ENCODE data around the gene GNG12.

Gene GNG12

GRCh38 chr1:67869233-67869632 lies 36.0 kb upstream of the GNG12 start:
- DNase-seq (ENCODE audit: low read depth), result no peak
- no peak overlapping the region for H3K4me3 ChIP-seq (ENCODE audit: low read depth, low read length)
- no peak for TF ChIP-seq MAX (IDR thresholded peaks at IDR 0.05; ENCODE audit: low read depth, low read length)
- TF ChIP-seq MYC (IDR thresholded peaks at IDR 0.05; ENCODE audit: low read depth, low read length), result no peak
- no peak for TF ChIP-seq CTCF (IDR thresholded peaks at IDR 0.05; ENCODE audit: low read depth, low read length)
- no peak for TF ChIP-seq POLR2A (IDR thresholded peaks at IDR 0.05; ENCODE audit: extremely low read depth, insufficient read length)

- TF ChIP-seq MYC (IDR thresholded peaks at IDR 0.05; ENCODE audit: low read depth, low read length), result no peak
- no peak for TF ChIP-seq CTCF (IDR thresholded peaks at IDR 0.05; ENCODE audit: low read depth, low read length)
- no peak for TF ChIP-seq POLR2A (IDR thresholded peaks at IDR 0.05; ENCODE audit: extremely low read depth, insufficient read length)
- TF ChIP-seq MAX (IDR thresholded peaks at IDR 0.05; ENCODE audit: low read depth, low read length), result no peak
- DNase-seq (ENCODE audit: low read depth), result no peak
- H3K4me3 ChIP-seq (ENCODE audit: low read depth, low read length), result no peak overlapping the region
These were observed 30.4 kb upstream of the GNG12 start for GRCh38 chr1:67863637-67864036.

GRCh38 chr1:67862685-67863084 lies 29.4 kb upstream of the GNG12 start:
- H3K4me3 ChIP-seq (ENCODE audit: low read depth, low read length), result no peak overlapping the region
- DNase-seq (ENCODE audit: low read depth), result no peak
- no peak for TF ChIP-seq MAX (IDR thresholded peaks at IDR 0.05; ENCODE audit: low read depth, low read length)

- H3K4me3 ChIP-seq (ENCODE audit: low read depth, low read length), result no peak overlapping the region
These were observed 28.7 kb upstream of the GNG12 start for GRCh38 chr1:67861856-67862516.

GRCh38 chr1:67860776-67861175 lies 27.5 kb upstream of the GNG12 start:
- TF ChIP-seq MAX (IDR thresholded peaks at IDR 0.05; ENCODE audit: low read depth, low read length) (no peak), CTCF (IDR thresholded peaks at IDR 0.05; ENCODE audit: low read depth, low read length) (no peak), MYC (IDR thresholded peaks at IDR 0.05; ENCODE audit: low read depth, low read length) (no peak)
- no peak for DNase-seq (ENCODE audit: low read depth)
- no peak overlapping the region for H3K4me3 ChIP-seq (ENCODE audit: low read depth, low read length)

More at GRCh38 chr1:67861856-67862516, 28.7 kb upstream of the GNG12 start:
- no peak for DNase-seq (ENCODE audit: low read depth)
- no peak for TF ChIP-seq POLR2A (IDR thresholded peaks at IDR 0.05; ENCODE audit: extremely low read depth, insufficient read length)
- no peak for TF ChIP-seq CTCF (IDR thresholded peaks at IDR 0.05; ENCODE audit: low read depth, low read length)
- no peak for TF ChIP-seq MAX (IDR thresholded peaks at IDR 0.05; ENCODE audit: low read depth, low read length)
- no peak for TF ChIP-seq MYC (IDR thresholded peaks at IDR 0.05; ENCODE audit: low read depth, low read length)

GRCh38 chr1:67856921-67857320 lies 23.7 kb upstream of the GNG12 start:
- DNase-seq (ENCODE audit: low read depth), result no peak
- TF ChIP-seq CTCF (IDR thresholded peaks at IDR 0.05; ENCODE audit: low read depth, low read length), result no peak
- TF ChIP-seq MAX (IDR thresholded peaks at IDR 0.05; ENCODE audit: low read depth, low read length), result no peak
- TF ChIP-seq MYC (IDR thresholded peaks at IDR 0.05; ENCODE audit: low read depth, low read length), result no peak
- TF ChIP-seq POLR2A (IDR thresholded peaks at IDR 0.05; ENCODE audit: extremely low read depth, insufficient read length), result no peak
- no peak overlapping the region for H3K4me3 ChIP-seq (ENCODE audit: low read depth, low read length)

All from NB4 (cell line).